NCI-H69 (cell line): ENCODE measurements around the gene CZIB.
"Not testable (repeated sequence)": the region's sequence is repeated elsewhere in the genome, so short reads cannot be mapped to it uniquely, and the experiment has no call there.

Experiments
- DNase-seq: peaks from one replicate; lab custom pipeline; 2025; lab: John Stamatoyannopoulos, UW

The CZIB gene

GRCh38 chr1:53238197-53239155 is 18.0 kb upstream of the CZIB start, which contains the start of gene MAGOH:
Gene MAGOH, minus strand, starts transcription at chr1:53238518. Its CDS starts 70 bp downstream, at chr1:53238448.
- DNase-seq, result peak; percentile 94

DNA sequence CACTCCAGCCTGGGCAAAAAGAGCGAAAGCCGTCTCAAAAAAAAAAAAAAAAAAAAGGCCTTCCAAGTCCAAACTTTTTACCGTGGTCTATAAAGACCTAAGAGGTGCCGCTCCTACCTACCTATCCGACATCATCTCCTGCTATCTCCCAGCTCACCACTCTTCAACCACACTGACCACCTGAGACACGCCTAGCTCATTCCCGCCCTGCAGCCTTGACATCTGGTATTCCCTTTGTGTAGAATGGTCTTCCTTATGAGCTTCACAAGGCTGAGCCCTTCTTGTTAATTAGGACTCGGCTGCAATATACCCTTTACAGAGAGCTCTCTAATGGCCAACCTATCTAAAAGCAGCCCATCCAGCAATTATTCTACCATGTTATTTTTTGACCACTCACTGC is 17.2 kb upstream of the CZIB start:
- DNase-seq, result peak; percentile 15

- DNase-seq, result no peak
These were observed 490 bp upstream of the CZIB start for GRCh38 chr1:53220962-53221286.

DNA sequence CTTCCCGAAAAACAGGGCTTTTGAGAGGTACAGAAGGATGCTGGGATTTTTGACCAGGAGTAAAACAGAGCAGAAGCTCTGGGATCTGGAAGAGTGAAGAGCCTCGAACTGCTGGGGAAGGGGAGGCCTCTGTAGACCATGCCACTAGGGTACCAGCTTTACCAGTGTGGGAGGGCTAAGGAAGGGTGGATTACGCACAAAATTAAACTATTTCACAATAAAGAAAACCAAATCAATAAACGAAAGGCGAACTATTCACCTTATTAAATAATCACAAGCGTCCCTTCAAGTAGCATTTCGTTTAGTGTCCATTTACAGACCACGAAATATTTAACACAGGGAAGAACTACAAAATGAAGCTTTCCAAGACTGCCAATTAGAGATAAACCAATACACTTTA is 723 bp downstream of the CZIB start:
- peak; percentile 6 for DNase-seq

DNA sequence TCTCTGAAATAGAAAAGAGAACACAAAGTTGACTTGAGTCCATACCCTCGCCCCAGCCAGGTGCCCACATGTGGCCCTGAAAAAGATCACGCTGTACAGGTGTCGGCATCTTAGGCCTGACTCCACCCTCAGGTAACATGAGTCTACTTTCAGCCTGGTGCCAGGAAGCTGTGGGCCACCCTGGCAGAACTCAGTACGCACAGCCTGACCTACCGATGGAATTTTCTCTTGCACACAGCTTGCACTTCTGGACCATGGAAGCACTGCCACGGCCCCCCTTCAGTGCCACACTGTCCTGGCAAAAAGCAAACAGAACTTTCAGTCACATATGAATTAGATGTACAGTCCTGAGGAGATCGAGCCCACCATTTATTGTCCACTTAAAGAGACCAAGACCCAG is 2.2 kb downstream of the CZIB start:
- no peak for DNase-seq

- no peak for DNase-seq
These were observed 6.0 kb downstream of the CZIB start for GRCh38 chr1:53214376-53214940.

DNA sequence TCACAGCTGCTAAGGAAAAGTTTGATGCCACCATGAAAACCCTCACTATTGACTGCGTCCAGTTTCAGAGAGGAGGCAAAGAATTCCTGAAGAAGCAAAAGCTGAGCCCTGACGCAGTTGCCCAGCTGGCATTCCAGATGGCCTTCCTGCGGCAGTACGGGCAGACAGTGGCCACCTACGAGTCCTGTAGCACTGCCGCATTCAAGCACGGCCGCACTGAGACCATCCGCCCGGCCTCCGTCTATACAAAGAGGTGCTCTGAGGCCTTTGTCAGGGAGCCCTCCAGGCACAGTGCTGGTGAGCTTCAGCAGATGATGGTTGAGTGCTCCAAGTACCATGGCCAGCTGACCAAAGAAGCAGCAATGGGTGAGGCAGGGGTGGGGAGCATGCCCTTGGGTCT is 9.5 kb downstream of the CZIB start:
- DNase-seq, result no peak

GRCh38 chr1:53210352-53210751 is 10.1 kb downstream of the CZIB start:
- no peak for DNase-seq

- DNase-seq, result no peak
These were observed 12.7 kb downstream of the CZIB start for GRCh38 chr1:53207726-53208125.

- no peak for DNase-seq
These were observed 13.6 kb downstream of the CZIB start for GRCh38 chr1:53206735-53207379.

DNA sequence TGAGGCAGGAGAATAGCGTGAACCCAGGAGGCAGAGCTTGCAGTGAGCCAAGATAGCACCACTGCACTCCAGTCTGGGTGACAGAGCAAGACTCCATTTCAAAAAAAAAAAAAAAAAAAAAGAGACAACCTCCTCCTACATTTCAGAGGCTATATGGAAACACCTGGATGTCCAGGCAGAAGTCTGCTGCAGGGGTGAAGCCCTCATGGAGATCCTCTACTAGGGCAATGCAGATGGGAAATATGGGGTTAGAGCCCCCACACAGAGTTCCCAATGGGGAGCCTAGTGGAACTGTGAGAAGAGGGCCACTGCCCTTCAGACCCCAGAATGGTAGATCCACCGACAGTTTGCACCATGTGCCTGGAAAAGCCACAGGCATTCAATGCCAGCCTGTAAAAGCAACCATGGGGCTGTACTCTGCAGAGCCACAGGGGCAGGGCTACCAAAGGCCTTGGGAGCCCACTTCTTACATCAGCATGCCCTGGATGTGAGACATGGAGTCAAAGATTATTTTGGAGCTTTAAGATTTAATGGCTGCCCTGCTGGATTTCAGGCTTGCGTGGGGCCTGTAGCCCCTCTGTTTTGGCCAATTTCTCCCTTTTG is 14.2 kb downstream of the CZIB start:
- DNase-seq, result peak; percentile 4

GRCh38 chr1:53205496-53205895 is 14.9 kb downstream of the CZIB start:
- DNase-seq, result not testable (repeated sequence)

DNA sequence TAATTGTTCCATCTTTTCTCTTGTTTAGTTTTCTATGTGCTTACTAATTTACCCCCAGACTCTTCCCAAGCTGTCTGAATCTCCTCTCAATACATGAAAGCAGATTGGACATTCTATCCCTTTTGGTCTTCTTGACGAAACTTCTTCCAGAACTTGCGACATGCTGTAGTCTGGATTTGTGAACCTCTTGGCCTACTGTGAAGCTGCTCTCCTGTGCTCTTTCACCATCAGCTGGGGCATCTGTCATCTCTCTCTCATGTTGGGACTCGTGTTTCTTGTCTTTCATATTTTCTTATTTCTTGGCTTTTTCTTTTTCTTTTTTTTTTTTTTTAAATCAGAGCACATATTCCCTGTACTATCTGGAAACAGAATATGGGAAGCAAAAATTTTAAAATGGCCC is 17.0 kb downstream of the CZIB start:
- DNase-seq, result no peak

GRCh38 chr1:53198241-53198651 is 22.2 kb downstream of the CZIB start:
- DNase-seq, result no peak

DNA sequence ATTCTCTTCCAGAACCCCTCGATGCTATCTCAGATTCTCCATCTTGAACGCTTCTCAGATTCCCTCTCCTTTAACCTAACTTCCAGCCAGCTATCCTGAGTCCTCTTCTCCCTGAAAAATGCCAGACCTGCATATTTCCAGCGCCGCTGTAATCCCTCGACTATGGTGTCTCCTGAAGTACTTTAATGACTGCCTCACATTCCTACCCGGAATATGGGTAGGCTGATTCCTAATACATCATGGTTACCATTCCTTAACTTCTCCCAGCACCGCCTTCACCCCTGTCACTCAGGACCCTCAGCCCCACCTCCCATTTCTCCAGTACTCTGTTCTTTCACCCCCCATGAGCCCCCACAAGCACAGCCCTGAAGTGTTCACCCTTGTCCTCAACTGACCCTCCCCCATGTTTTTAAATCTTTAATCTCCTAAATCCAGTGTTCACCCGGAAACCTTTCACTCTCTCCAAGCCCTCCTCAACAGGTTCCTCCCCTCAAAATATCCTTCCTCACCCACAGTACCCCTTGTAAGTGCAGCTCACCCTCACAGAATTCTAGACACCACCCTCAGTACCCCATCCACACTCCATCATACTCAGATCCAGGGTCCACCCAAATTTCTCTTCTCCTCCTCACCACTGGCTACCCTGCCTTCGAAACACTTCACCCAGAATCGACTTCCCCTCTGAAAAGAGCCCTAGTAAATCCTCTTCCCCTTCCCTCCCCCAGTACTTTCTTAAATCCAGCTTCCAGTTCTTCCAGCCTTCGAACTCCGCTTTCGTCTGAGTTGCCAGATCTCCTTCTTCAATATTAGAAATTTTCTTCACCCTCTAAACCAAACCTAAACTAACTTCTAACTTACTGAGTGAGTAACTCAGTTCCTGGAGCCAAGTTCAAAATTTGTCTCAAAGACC is 22.9 kb downstream of the CZIB start:
- no peak for DNase-seq

DNA sequence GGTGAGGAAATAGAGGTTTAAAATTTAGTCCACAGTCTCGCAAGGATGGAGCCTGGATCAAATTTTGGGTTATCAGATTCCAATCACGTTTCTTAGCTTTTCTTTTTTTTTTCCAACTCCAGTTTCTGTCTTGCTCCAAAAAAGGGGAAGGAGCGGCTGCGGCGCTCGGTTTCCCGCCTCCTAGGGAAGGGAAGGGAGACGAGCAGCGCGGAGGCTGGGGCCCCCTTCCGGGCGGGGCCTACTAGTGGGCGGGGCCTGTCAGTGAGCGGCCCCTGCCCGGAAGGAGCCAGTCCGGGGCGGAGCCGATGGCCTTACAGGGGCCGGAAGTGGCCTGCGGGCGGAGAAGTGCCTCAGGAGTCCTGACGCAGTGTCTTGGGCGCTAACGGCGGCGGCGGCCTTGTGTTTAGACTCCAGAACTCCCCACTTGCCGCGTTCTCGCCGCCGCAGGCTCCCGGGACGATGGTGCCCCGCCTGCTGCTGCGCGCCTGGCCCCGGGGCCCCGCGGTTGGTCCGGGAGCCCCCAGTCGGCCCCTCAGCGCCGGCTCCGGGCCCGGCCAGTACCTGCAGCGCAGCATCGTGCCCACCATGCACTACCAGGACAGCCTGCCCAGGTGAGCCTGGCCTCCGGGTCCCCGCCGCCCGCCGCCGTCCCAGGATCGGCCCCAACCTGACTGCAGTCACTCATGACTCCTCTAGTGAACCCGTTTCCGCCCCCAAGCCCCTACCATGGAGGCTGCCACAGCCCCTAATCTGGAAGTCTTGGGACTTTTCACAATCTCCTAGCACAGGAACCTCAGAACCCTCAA is 23.7 kb downstream of the CZIB start, which contains the start of gene CPT2:
CPT2 (plus strand) TSS at position 340 of the 806 bp plus-strand sequence; CDS start at position 460, 120 bp downstream.
- DNase-seq, result peak; percentile 95

GRCh38 chr1:53196017-53196484 is 24.4 kb downstream of the CZIB start:
- DNase-seq, result peak; percentile 32

GRCh38 chr1:53195246-53196016 is 25.0 kb downstream of the CZIB start:
- DNase-seq, result no peak

- DNase-seq, result no peak
These were observed 30.2 kb downstream of the CZIB start for GRCh38 chr1:53190210-53190611.

DNA sequence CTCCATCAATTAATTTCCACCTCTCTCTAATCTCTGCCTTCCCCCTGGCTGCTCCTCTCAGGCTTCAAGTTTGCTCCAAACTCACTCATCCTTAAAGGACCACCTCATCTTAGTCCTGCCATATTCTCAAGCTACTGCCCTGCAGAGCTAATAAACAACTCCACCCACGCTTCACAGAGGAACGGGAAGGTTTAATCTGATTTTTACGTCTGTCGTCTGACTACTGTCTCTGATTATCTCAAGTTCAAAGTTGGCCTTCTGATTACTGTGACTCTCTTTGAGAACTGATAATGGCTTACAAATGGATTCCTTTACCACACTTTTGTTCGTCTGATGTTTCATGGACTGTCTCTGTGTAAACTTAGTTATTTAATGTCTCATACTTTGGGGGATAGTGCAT is 31.4 kb downstream of the CZIB start:
- DNase-seq, result no peak
